ENCODE data around the gene CLEC4D.
"Not testable (repeated sequence)": the region's sequence is repeated elsewhere in the genome, so short reads cannot be mapped to it uniquely, and the experiment has no call there.

DNA sequence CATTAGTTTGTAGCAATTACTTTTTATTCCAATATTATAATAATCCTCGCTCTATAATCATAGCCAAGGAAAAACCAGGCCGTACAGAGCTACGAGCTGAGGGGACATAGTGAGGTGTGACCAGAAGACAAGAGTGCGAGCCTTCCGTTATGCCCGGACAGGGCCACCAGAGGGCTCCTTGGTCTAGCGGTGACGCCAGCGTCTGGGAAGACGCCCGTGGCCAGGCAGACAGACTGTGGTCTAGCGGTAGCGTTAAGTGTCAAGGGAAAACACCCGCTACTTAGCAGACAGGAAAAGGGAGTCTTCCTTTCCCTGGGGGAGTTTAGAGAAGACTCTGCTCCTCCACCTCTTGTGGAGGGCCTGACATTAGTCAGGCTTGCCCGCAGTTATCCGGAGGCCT, 24.5 kb downstream of the CLEC4D start:
- TF ChIP-seq, protein P1, sequence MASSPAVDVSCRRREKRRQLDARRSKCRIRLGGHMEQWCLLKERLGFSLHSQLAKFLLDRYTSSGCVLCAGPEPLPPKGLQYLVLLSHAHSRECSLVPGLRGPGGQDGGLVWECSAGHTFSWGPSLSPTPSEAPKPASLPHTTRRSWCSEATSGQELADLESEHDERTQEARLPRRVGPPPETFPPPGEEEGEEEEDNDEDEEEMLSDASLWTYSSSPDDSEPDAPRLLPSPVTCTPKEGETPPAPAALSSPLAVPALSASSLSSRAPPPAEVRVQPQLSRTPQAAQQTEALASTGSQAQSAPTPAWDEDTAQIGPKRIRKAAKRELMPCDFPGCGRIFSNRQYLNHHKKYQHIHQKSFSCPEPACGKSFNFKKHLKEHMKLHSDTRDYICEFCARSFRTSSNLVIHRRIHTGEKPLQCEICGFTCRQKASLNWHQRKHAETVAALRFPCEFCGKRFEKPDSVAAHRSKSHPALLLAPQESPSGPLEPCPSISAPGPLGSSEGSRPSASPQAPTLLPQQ (tag by site-specific recombination; IDR thresholded peaks at IDR 0.05): not testable (repeated sequence)
- TF ChIP-seq REPIN1 (tag by site-specific recombination; IDR thresholded peaks at IDR 0.05; ENCODE audit: low read depth); ZNF121 (tag by site-specific recombination; IDR thresholded peaks at IDR 0.05); ZNF791 (tag by site-specific recombination; IDR thresholded peaks at IDR 0.05); ZBTB21 (tag by site-specific recombination; IDR thresholded peaks at IDR 0.05); GFI1B (tag by site-specific recombination; IDR thresholded peaks at IDR 0.05): not testable (repeated sequence)
- TF ChIP-seq, protein P2, sequence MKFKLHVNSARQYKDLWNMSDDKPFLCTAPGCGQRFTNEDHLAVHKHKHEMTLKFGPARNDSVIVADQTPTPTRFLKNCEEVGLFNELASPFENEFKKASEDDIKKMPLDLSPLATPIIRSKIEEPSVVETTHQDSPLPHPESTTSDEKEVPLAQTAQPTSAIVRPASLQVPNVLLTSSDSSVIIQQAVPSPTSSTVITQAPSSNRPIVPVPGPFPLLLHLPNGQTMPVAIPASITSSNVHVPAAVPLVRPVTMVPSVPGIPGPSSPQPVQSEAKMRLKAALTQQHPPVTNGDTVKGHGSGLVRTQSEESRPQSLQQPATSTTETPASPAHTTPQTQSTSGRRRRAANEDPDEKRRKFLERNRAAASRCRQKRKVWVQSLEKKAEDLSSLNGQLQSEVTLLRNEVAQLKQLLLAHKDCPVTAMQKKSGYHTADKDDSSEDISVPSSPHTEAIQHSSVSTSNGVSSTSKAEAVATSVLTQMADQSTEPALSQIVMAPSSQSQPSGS (tag by site-specific recombination; IDR thresholded peaks at IDR 0.05; ENCODE audit: low read depth): not testable (repeated sequence)
- TF ChIP-seq, protein P3, sequence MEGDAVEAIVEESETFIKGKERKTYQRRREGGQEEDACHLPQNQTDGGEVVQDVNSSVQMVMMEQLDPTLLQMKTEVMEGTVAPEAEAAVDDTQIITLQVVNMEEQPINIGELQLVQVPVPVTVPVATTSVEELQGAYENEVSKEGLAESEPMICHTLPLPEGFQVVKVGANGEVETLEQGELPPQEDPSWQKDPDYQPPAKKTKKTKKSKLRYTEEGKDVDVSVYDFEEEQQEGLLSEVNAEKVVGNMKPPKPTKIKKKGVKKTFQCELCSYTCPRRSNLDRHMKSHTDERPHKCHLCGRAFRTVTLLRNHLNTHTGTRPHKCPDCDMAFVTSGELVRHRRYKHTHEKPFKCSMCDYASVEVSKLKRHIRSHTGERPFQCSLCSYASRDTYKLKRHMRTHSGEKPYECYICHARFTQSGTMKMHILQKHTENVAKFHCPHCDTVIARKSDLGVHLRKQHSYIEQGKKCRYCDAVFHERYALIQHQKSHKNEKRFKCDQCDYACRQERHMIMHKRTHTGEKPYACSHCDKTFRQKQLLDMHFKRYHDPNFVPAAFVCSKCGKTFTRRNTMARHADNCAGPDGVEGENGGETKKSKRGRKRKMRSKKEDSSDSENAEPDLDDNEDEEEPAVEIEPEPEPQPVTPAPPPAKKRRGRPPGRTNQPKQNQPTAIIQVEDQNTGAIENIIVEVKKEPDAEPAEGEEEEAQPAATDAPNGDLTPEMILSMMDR (tag by site-specific recombination; IDR thresholded peaks at IDR 0.05): not testable (repeated sequence)
- TF ChIP-seq, protein P4, sequence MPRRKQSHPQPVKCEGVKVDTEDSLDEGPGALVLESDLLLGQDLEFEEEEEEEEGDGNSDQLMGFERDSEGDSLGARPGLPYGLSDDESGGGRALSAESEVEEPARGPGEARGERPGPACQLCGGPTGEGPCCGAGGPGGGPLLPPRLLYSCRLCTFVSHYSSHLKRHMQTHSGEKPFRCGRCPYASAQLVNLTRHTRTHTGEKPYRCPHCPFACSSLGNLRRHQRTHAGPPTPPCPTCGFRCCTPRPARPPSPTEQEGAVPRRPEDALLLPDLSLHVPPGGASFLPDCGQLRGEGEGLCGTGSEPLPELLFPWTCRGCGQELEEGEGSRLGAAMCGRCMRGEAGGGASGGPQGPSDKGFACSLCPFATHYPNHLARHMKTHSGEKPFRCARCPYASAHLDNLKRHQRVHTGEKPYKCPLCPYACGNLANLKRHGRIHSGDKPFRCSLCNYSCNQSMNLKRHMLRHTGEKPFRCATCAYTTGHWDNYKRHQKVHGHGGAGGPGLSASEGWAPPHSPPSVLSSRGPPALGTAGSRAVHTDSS (tag by site-specific recombination; IDR thresholded peaks at IDR 0.05): not testable (repeated sequence)
- TF ChIP-seq, protein P5, sequence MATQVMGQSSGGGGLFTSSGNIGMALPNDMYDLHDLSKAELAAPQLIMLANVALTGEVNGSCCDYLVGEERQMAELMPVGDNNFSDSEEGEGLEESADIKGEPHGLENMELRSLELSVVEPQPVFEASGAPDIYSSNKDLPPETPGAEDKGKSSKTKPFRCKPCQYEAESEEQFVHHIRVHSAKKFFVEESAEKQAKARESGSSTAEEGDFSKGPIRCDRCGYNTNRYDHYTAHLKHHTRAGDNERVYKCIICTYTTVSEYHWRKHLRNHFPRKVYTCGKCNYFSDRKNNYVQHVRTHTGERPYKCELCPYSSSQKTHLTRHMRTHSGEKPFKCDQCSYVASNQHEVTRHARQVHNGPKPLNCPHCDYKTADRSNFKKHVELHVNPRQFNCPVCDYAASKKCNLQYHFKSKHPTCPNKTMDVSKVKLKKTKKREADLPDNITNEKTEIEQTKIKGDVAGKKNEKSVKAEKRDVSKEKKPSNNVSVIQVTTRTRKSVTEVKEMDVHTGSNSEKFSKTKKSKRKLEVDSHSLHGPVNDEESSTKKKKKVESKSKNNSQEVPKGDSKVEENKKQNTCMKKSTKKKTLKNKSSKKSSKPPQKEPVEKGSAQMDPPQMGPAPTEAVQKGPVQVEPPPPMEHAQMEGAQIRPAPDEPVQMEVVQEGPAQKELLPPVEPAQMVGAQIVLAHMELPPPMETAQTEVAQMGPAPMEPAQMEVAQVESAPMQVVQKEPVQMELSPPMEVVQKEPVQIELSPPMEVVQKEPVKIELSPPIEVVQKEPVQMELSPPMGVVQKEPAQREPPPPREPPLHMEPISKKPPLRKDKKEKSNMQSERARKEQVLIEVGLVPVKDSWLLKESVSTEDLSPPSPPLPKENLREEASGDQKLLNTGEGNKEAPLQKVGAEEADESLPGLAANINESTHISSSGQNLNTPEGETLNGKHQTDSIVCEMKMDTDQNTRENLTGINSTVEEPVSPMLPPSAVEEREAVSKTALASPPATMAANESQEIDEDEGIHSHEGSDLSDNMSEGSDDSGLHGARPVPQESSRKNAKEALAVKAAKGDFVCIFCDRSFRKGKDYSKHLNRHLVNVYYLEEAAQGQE (tag by site-specific recombination; IDR thresholded peaks at IDR 0.05): not testable (repeated sequence)

Data from HEK293 (cell line).